ENCODE measurements around the gene SOCS4.

Gene SOCS4

DNA sequence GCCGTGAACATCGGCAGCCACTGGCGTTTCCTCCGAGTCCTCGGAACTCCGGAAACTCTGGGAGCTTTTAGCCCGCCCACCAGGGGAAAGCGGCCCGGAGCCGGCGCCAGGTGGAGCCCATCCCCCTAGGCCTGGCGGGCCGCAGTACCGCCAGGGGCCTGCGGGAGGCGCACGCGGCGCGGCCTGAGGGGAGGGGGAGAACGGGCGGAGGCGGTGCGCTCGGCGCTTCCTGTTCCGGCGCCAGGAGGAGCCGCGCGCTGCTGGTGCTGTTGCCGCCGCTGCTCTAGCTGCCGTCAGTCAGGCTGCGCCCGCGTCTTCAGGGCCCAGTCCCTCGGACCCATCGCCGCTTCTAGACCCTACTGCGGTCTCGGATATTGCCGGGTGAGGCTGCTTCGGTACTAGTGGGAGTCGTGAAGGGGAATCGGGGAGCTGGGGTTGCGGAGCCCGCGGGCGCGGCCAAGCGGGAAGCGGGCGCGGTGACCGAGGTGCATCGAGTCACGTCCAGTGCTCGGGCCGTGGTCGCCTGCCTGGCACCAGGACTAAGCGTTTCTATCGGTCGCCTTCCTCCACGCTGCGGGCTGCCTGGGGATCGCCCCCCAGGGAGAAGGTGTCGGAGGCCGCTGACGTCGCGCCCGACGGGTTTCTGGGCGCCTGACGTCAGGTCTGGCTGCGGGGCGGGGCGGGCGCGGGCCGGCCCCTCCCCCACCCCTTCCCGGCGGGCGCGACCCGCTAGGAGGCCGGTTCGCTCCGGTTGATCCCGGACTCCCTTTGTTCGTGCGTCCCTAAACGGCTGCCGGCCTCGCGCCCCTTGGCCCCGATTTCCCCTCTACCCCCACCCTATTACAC lies 24.6 kb downstream of the SOCS4 start, which contains the start of gene MAPK1IP1L:
MAPK1IP1L (plus strand) TSS at position 225 of the 846 bp plus-strand sequence. CDS start 10,037 bp downstream, outside the sequence.
- peak within 1 kb of the TSS; percentile 100 for H3K4me3 ChIP-seq (ENCODE audit: low read depth, low read length)
- peak; percentile 100 for TF ChIP-seq CTCF (IDR thresholded peaks at IDR 0.05; ENCODE audit: borderline replicate concordance, insufficient read depth, low read depth, low read length)

GRCh38 chr14:55052269-55052930 lies 25.4 kb downstream of the SOCS4 start:
- peak overlapping the region; percentile 100 for H3K4me3 ChIP-seq (ENCODE audit: low read depth, low read length)
- TF ChIP-seq CTCF (IDR thresholded peaks at IDR 0.05; ENCODE audit: borderline replicate concordance, insufficient read depth, low read depth, low read length): no peak

GRCh38 chr14:55053018-55053417 lies 26.0 kb downstream of the SOCS4 start:
- no peak for TF ChIP-seq CTCF (IDR thresholded peaks at IDR 0.05; ENCODE audit: borderline replicate concordance, insufficient read depth, low read depth, low read length)
- peak overlapping the region; percentile 100 for H3K4me3 ChIP-seq (ENCODE audit: low read depth, low read length)

DNA sequence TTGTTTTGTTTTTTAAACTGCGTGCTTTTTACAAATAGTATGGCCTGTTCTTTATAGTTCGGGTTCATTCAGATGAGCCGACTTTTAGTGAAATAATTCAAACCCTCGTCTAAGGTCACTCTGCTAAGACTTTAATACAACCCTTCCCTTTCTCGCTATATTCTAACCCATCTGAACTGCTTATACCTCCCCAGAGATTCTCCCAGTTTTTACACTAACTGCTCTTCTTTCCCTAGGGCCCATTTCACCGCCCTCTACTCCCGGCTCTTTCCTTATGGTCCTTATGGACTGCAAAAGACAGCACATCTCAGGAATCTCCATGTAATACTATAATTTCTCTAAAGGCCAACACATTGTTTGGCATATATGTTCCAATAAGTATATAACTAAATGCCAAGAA lies 26.5 kb downstream of the SOCS4 start:
- TF ChIP-seq CTCF (IDR thresholded peaks at IDR 0.05; ENCODE audit: borderline replicate concordance, insufficient read depth, low read depth, low read length): no peak
- H3K4me3 ChIP-seq (ENCODE audit: low read depth, low read length): no peak overlapping the region

DNA sequence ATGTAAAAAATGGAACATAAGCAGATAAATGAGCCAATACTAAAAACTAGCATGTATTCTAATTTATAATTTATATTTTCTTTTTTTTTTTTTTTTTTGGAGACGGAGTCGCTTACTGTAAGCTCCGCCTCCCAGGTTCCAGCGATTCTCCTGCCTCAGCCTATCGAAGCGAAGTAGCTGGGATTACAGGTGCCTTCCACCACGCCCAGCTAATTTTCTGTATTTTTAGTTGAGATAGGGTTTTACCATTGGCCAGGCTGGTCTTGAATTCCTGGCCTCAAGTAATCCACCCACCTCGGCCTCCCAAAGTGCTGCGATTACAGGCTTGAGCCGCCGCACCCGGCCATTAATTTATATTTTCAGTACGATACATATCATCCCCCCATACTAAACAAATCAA lies 27.1 kb downstream of the SOCS4 start:
- no peak for TF ChIP-seq CTCF (IDR thresholded peaks at IDR 0.05; ENCODE audit: borderline replicate concordance, insufficient read depth, low read depth, low read length)
- H3K4me3 ChIP-seq (ENCODE audit: low read depth, low read length): no peak overlapping the region

- no peak for TF ChIP-seq CTCF (IDR thresholded peaks at IDR 0.05; ENCODE audit: borderline replicate concordance, insufficient read depth, low read depth, low read length)
- no peak overlapping the region for H3K4me3 ChIP-seq (ENCODE audit: low read depth, low read length)
These were observed 30.9 kb downstream of the SOCS4 start for GRCh38 chr14:55057919-55058318.
